NCI-H1417 (cell line): Measurements from ENCODE around the gene B3GNT2.

Experiments
- DNase-seq, 3 experiments: peaks; one replicate each; lab custom pipeline; 2025; lab: John Stamatoyannopoulos, UW

Gene B3GNT2

GRCh38 chr2:62205554-62205953 lies 9.6 kb downstream of the B3GNT2 start:
- no peak for DNase-seq

- DNase-seq: no peak
Measured at GRCh38 chr2:62206024-62206423, 10.1 kb downstream of the B3GNT2 start.

GRCh38 chr2:62207491-62207890 lies 11.6 kb downstream of the B3GNT2 start:
- no peak for DNase-seq

- DNase-seq: peak in 1 of 3 experiments; percentile 43
Measured at GRCh38 chr2:62208074-62208757, 12.3 kb downstream of the B3GNT2 start.

- DNase-seq: no peak
Measured at GRCh38 chr2:62208758-62209114, 12.8 kb downstream of the B3GNT2 start.

- DNase-seq: no peak
Measured at GRCh38 chr2:62209427-62209991, 13.6 kb downstream of the B3GNT2 start.

- no peak for DNase-seq
Measured at GRCh38 chr2:62215306-62216064, 19.6 kb downstream of the B3GNT2 start.

GRCh38 chr2:62216113-62216512 lies 20.2 kb downstream of the B3GNT2 start:
- DNase-seq: no peak

- DNase-seq: no peak
Measured at GRCh38 chr2:62216616-62217015, 20.7 kb downstream of the B3GNT2 start.

GRCh38 chr2:62217421-62217820 lies 21.5 kb downstream of the B3GNT2 start:
- no peak for DNase-seq

- DNase-seq: no peak
Measured at GRCh38 chr2:62217970-62218369, 22.1 kb downstream of the B3GNT2 start.

- DNase-seq: no peak
Measured at GRCh38 chr2:62219407-62220159, 23.7 kb downstream of the B3GNT2 start.

GRCh38 chr2:62221141-62221540 lies 25.2 kb downstream of the B3GNT2 start:
- DNase-seq: no peak

- no peak for DNase-seq
Measured at GRCh38 chr2:62222171-62222570, 26.3 kb downstream of the B3GNT2 start.

- DNase-seq: no peak
Measured at GRCh38 chr2:62222674-62223073, 26.8 kb downstream of the B3GNT2 start.

- DNase-seq: no peak
Measured at GRCh38 chr2:62224976-62225375, 29.1 kb downstream of the B3GNT2 start.

GRCh38 chr2:62227386-62228075 lies 31.6 kb downstream of the B3GNT2 start:
- DNase-seq: no peak

GRCh38 chr2:62229082-62229605 lies 33.2 kb downstream of the B3GNT2 start:
- no peak for DNase-seq

- DNase-seq: no peak
Measured at GRCh38 chr2:62231541-62231940, 35.6 kb downstream of the B3GNT2 start.

- DNase-seq: no peak
Measured at GRCh38 chr2:62234755-62235655, 39.1 kb downstream of the B3GNT2 start.

GRCh38 chr2:62236499-62236898 lies 40.6 kb downstream of the B3GNT2 start:
- DNase-seq: no peak
